ENCODE results near the gene HEPH.
"Not testable (repeated sequence)": the region's sequence is repeated elsewhere in the genome, so short reads cannot be mapped to it uniquely, and the experiment has no call there.

Gene HEPH, protein sequence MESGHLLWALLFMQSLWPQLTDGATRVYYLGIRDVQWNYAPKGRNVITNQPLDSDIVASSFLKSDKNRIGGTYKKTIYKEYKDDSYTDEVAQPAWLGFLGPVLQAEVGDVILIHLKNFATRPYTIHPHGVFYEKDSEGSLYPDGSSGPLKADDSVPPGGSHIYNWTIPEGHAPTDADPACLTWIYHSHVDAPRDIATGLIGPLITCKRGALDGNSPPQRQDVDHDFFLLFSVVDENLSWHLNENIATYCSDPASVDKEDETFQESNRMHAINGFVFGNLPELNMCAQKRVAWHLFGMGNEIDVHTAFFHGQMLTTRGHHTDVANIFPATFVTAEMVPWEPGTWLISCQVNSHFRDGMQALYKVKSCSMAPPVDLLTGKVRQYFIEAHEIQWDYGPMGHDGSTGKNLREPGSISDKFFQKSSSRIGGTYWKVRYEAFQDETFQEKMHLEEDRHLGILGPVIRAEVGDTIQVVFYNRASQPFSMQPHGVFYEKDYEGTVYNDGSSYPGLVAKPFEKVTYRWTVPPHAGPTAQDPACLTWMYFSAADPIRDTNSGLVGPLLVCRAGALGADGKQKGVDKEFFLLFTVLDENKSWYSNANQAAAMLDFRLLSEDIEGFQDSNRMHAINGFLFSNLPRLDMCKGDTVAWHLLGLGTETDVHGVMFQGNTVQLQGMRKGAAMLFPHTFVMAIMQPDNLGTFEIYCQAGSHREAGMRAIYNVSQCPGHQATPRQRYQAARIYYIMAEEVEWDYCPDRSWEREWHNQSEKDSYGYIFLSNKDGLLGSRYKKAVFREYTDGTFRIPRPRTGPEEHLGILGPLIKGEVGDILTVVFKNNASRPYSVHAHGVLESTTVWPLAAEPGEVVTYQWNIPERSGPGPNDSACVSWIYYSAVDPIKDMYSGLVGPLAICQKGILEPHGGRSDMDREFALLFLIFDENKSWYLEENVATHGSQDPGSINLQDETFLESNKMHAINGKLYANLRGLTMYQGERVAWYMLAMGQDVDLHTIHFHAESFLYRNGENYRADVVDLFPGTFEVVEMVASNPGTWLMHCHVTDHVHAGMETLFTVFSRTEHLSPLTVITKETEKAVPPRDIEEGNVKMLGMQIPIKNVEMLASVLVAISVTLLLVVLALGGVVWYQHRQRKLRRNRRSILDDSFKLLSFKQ

DNA sequence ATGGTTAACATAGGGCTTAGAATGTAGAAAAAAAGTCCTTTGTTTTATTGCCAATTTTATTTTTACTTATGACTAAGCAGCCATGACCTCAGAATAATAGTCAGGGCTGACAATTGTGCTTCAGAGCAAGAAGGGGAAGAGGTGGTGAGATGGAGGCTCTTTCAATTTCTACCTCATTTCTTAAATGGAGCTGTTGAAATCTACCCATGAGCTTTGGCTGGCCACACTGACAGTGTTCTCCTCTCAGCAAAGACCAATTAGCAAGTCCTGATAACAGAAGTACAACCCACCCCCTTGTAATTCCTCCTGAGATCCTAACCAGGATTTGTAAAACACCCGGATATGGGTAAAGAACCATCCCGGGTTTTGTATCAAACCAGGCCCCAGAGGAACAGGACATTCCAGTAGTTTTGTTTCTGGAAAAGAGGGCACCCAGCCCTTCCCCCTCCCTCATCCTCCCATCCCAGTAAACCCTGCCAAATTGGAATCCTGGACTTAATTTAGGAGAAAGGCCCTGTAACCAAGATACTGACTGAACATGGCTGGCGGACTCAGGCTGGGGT is at the start of gene HEPH:
Gene HEPH, plus strand, starts transcription at position 399 of the 563 bp plus-strand sequence. CDS start 6,324 bp downstream, outside the sequence.
- DNase-seq (ENCODE audit: low spot score): no peak

DNA sequence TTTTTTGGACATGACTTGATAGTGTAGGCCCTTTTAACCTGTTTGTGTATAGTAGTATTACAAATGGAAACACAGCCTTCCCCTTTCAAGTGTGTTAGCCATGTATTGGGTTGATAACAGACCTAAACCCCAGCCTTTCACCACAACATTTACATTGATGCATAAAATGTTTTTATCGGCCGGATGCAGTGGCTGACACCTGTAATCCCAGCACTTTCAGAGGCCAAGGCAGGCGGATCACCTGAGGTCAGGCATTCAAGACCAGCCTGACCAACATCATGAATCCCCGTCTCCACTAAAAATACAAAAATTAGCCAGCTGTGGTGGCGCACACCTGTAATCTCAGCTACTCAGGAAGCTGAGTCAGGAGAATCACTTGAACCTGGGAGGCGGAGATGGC is 45.3 kb upstream of the HEPH start:
- DNase-seq (ENCODE audit: low spot score): not testable (repeated sequence)

DNA sequence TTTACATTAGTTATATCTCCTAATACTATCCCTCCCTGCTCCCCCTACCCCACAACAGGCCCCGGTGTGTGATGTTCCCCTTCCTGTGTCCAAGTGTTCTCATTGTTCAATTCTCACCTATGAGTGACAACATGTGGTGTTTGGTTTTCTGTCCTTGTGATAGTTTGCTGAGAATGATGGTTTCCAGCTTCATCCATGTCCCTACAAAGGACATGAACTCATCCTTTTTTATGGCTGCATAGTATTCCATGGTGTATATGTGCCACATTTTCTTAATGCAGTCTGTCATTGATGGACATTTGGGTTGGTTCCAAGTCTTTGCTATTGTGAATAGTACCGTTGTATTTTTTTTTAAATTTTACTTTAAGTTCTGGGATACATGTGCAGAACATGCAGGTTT is 42.7 kb upstream of the HEPH start:
- not testable (repeated sequence) for DNase-seq (ENCODE audit: low spot score)

DNA sequence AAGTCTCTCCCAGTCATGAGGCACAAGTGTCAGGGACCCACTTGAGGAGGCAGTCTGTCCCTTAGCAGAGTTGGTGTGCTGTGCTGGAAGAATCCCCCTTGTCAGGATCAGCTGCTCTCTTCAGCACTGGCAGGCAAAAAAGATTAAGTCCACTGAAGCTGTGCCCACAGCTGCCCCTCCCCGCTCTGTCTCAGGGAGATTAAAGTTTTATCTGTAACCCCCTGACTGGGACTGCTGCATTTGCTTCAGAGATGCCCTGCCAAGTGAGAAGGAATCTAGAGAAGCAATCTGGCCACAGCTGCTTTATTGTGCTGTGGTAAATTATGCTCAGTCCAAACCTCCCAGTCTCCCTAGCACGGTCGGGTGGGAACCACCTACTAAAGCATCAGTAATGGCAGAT is 37.4 kb upstream of the HEPH start:
- no peak for DNase-seq (ENCODE audit: low spot score)

DNA sequence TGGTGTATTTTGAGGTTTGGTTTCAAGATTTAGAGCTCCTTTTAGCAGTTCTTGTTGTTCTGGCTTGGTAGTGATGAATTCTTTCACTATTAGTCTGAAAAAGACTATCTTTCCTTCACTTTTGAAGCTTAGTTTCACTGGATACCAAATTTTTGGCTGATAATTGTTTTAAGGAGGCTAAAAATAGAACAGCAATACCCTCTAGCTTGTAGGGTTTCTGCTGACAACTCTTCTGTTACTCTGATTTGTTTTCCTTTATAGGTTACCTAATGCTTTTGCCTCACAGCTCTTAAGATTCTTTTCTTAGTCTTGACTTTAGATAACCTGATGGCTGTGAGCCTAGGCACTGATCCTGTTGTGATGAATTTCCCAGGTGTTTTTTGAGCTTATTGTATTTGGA is 33.6 kb upstream of the HEPH start:
- no peak for DNase-seq (ENCODE audit: low spot score)

DNA sequence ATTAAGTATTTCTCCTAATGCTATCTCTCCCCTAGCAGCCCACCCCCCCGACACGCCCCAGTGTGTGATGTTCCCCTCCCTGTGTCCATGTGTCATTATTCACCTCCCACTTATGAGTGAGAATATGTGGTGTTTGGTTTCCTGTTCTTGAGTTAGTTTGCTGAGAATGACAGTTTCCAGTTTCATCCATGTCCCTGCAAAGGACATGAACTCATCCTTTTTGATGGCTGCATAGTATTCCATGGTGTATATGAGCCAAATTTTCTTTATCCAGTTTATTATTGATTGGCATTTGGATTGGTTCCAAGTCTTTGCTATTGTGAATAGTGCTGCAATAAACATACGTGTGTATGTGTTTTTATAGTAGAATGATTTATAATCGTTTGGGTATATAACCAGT is 28.8 kb upstream of the HEPH start:
- not testable (repeated sequence) for DNase-seq (ENCODE audit: low spot score)

DNA sequence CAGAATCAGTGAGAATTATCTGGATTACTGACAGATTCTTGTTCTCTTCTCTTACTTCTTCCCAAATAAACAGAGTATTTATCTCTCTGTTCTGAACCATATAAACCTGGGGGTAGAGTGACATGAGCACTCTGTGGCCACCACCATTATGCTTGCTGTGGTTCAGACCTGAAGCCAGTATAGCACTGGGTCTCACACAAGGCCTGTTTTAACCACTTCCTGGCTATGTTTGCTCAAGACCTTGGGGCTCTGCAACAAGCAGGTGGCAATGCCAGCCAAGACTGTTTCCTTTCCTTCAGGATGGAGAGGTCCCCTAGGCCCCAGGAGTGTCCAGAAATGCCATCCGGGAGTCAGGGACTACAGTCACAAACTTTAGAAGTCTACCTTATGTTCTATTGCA is 21.7 kb upstream of the HEPH start:
- DNase-seq (ENCODE audit: low spot score): no peak

DNA sequence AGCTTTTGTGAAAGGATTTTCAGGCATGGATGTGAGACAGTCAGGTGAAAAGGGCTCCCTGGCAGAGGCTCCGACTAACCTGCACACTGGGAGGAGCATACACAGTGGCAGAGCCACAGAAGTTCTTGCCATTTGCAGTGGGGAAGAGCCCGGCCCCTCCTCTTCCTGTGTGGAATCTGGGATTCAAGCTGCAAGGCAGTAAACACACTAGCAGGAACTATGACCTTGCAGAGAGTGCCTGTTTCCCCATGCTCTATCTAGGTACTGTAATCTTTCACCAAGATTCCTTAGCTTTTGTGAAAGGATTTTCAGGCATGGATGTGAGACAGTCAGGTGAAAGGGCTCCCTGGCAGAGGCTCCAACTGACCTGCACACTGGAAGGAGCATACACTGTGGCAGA is 19.8 kb upstream of the HEPH start:
- no peak for DNase-seq (ENCODE audit: low spot score)

DNA sequence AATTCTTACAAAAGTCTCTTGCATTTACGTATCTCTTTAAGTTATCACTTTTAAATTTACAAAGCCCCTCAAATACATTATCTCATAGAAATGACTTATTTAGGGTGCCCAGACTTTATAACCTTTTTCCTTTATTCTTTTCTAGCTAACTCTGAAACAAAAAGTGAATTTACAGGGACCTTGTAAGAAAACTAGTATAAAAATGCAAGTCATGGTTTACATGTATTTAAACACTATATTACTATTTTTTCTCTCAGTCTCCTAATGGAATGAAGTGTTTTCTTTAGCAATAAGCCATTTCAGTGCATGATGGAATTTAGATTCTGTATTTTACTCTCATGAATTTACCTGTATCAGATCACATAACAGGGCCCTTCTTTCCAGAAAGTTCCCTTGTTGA is 14.5 kb upstream of the HEPH start:
- DNase-seq (ENCODE audit: low spot score): no peak

DNA sequence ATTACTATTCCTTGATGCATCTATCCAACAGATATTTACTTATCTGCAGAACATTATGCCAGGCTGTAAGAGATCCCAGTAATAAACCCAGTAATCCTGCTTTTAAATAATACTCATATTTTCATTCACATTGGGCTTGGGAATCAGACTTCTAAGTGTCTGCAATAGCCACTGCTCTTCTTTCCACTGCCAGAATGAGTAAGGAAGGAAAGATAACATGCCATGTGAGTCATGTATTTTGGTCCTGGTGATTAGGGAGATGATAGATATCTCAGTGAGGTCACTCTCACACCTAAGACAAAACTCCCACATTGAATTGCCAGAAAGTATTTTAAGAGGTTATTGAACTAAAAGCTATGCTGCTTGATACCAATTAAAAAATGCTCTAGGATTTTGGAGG is 13.9 kb upstream of the HEPH start:
- no peak for DNase-seq (ENCODE audit: low spot score)

DNA sequence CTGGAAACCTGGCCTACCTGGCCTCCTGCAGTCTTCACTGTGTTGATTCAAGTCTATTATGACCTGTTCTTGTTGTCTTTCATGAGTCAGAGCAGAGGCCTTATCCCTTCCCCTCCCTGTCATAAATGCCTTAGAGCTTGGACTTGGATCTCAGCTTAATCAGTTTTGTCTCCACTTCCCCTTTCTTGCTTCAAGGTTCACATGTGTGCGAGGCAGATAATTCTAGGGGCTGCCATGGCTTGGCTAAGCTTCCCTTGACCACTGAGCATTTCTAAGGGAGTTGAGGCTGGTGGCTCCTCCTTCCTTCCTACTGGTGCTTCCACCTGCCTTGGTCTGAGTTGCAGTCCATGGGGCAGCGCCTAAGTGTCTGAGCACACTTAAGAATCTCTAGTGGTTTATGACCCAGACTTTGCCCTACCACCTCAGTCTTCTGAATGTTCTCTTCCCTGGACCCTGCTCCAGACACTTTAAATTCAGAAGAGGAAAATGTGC is 1.7 kb upstream of the HEPH start:
- no peak for DNase-seq (ENCODE audit: low spot score)

DNA sequence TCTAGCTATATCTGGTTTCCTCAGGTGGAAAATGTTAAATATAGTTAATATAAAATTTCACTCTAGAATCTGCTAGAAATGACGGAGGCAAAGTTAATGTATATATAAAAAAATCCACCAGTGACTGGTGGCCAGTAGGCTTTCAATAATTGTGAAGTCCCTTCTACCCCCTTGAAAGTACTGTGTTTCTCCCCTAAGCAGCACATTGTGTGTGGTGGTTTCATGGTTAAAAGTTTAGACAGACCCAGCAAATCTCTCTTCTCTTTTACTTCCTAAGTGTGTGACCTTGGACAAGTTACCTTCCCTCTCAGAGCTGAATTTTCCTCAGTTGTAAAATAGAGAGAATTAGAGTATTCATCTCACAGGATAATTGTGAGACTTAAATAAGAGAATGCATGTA is 600 bp upstream of the HEPH start:
- no peak for DNase-seq (ENCODE audit: low spot score)

DNA sequence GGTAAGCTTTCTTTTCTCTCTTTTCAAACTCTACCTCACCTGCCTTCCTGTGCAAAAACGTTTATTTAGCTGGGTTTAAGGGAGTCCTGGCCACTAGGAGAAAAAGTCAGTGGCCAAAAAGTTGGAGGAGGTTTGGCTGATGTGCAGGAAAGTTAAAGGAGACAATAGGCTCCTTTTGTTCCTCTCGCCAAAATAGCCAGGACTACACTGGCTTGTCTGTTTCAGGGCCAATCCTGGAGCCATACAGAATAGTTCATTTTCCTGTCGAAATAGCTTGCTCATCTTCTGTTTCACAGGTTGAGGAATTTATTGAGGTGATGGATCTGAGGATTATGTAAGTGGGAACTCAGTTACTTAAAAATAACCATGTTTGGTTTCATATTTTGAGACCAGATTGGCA is 423 bp downstream of the HEPH start:
- no peak for DNase-seq (ENCODE audit: low spot score)

DNA sequence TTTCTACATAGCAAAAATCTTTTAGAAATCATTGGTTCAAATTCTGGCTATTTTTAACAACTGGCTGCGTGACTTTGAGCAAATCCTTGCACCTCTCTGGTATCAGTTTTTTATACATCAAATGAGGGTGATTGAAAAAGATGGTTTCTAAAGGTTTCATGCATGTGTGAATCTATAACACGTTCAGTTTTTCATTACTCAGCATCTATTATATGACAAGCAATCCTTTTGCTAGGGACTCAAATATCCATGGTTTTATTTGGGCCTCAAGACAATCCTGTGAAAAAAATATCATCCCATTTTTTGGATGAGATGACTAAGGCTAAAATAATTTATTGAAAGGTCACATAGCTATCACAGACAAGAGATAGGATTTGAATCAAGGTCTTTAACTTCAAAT is 884 bp downstream of the HEPH start:
- DNase-seq (ENCODE audit: low spot score): no peak

DNA sequence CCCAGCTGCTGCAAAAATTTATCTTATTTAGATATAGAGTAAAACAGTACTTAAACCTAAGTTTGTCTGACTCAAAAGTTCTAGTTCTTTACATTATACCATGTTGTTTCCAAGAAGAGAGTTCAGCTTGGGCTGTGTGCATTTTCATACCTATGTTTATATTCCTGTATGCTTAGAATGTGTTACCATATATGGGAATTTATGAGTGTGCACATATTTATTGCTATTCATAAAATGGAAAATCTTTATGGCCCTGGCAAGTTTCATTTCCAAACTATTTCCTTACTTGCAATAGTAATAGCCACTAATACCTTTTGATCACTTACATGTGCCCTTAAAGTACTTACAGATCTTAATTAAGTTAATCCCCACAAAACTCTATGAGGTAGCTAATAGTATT is 2.6 kb downstream of the HEPH start:
- no peak for DNase-seq (ENCODE audit: low spot score)

DNA sequence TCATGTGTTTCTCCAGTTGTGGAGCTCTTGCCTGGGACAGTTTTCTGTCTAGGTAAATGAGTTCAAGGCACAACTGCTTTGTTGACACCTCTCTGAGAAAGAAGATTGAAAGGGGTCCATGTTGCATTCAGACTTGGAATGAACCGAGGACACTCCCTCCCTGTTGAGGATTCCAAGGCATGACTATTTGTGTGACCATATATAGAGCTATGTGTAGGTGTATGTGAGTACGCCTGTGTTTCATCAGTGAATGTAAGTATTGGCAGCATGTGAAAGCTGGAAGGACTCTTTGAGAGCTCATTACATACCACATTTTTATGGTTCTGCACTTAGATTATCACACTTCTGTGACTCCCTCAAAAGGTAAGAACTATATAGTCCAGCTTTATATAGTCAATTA is 3.4 kb downstream of the HEPH start:
- DNase-seq (ENCODE audit: low spot score): no peak

DNA sequence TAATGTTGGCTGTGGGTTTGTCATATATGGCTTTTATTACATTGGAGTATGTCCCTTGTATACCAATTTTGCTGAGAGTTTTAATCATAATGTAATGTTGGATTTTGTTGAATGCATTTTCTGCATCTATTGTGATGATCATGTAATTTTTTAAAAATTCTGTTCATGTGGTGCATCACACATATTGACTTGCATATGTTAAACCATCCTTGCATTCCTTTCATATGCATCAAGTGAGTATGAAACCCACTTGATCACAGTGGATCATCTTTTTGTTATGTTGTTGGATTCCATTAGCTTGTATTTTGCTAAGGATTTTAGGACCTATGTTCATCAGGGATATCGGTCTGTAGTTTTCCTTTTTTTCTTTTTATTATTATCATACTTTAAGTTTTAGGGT is 12.1 kb downstream of the HEPH start:
- DNase-seq (ENCODE audit: low spot score): no peak

DNA sequence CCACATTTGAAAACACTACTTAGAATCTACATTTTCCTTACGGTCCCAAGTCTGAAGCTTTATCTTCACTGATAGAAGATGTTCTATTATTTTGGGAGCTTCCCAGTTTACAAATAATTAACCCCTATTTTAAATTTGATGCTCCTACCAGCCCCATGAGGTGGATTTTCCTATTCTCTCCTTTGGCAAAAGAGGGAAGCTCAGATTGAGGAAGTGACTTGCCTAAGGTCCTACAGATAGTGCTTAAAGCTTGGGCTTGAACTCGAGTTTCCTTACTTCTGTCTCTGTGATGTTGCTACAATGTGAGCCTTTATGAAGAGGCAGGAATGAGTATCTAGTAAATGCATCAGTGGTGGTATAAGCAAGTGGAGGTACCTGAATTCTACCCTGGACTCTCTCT is 27.5 kb downstream of the HEPH start:
- DNase-seq (ENCODE audit: low spot score): no peak

DNA sequence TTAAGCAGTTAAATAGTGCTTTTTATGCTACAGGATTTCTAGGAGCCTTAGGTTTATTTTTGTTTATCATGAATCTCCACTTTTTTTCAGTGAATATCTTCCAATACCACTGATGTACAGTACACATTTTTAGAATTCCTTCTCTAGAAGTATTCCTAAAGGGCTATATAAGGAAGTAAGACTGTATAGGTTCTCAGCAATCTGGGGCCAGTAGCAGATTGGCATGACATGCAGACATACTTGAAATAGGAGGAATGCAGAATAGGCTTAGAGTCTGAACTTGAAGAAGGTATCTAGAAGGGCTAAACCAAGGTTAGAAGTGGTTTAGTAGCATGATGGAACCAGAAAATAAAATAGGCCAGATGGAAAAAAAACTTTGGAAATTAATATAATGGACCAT is 29.8 kb downstream of the HEPH start:
- DNase-seq (ENCODE audit: low spot score): no peak

DNA sequence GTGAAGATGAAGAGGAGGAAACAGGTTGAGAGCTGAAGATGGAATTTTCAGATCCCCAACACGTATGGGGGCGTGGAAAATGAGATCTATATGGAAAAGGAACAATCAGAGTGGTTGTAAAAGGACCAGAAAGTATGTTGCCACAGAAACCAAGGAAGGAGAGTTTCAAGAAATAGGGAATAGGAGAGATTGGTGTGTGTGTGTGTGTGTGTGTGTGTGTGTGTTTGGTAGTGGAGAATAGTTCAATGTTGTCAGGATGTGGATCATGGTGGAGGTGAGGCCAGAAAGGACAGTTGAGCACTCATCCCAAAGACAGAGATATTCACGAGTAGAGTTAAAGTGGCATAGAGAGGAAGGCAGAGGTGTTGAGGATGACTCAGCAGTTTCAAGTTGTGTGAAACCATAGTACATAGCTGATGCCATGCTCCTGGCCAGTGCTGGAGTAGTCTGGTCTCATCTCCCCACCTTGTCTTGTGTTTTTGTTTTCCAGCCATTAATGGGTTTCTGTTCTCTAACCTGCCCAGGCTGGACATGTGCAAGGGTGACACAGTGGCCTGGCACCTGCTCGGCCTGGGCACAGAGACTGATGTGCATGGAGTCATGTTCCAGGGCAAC is 36.1 kb downstream of the HEPH start:
- DNase-seq (ENCODE audit: low spot score): no peak

DNA sequence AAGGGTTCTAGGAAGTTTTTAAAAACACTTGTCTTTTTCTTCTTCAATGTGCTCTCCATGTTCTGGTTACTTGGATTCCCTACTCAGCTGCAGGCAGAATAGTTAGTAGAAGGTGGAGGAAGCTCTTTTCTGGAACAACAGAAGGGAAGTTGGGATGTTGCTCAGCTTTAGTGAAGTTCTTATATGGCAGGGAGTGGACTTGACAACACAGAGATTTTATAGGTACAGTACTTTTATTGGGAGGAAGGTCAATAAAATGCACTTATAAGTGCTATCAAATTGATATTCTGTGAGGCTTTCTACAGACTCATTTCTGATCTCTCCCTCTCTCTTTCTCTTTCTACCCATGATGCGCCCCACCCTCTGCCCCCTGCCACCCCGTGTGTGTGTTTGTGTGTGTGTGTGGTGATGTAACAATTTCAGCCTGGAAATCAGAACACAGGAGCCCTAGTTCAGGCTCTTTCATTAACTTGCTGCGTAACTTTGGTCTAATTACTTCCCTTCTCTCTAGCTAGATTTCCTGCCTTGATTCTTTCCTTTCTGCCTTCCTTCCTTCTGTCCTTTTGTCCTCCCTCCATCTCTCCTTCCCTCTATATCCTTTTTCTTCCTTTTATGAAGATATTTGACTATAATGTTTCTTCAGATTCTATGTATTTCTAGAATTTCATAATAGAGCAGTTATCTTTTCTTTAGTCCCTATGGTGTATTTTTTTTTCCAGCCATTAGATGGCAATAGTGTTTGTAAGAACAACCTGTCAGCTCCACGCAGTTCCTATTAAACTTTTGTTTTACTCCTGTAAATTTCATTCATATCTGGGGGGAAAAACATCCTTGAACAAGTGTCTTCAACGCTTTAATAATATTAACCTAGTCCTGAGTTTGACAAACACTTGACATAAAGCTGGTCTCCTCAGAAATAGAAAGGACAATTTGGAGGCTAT is 37.1 kb downstream of the HEPH start:
- DNase-seq (ENCODE audit: low spot score): no peak

All from COLO829 (cell line).